ENCODE measurements around the gene PROCA1. TPM values are rescaled to one million over a fixed set of nuclear protein-coding genes. Genes with fewer than 3 reads are reported as not detected.

PROCA1 gene
- total and polyA plus RNA-seq, 2 of the 13 experiments (the other 11 are each of a cell fraction or from before 2014, with no cell fraction given), result 0.73 to 1.5 TPM

DNA sequence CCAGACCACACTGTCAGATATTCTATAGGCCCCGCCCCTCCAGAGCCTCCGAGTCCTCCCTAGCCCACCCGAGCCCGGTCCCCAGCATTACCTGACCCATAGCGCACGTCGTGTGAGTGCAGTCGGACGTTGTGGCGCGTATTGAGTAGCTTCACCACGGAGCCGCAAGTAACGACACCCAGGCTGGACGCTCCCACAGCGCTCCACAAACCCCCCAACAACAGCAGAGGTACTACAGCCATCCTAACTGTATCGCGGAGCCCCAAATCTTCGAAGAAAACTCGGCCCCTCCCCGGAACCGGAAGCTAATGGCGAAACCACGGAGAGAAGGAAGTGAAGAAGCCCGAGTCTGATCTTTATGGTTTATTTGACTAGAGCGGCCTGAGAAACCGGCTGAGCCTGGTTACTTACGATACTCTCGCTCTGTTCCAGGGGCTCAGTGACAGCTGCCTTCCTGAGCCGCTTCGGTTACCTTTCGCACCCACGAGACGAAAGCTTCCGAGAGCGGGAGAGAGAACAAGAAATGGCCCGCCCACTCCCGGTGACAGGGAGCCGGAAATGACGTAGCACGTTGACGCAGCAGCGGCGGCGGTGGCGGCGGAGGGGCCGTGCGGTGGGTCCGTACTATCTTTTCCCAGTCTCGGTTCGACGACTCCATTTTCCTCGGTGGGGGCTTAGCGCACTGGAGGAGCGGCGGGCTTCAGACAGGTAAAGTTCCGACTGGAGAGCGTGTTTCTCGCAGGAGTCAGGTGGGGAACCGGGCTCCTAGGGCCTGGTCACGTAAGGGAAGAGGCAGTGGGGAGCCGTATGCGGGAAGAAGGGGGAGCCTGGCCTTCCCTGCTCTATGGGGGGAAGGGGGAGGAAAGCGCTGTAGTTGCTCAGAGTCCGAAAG lies 49.8 kb downstream of the PROCA1 start, which contains the start of the genes SDF2 and SUPT6H (continued):
- TF ChIP-seq, protein P1, sequence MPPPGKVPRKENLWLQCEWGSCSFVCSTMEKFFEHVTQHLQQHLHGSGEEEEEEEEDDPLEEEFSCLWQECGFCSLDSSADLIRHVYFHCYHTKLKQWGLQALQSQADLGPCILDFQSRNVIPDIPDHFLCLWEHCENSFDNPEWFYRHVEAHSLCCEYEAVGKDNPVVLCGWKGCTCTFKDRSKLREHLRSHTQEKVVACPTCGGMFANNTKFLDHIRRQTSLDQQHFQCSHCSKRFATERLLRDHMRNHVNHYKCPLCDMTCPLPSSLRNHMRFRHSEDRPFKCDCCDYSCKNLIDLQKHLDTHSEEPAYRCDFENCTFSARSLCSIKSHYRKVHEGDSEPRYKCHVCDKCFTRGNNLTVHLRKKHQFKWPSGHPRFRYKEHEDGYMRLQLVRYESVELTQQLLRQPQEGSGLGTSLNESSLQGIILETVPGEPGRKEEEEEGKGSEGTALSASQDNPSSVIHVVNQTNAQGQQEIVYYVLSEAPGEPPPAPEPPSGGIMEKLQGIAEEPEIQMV (CRISPR knock-in tag; IDR thresholded peaks at IDR 0.05; ENCODE audit: low read depth), result peak; percentile 79; the same call in 1 of the 2 replicates
- TF ChIP-seq MAFK (conservative IDR thresholded peaks at IDR 0.05 in 1 of 2, IDR thresholded peaks at IDR 0.05 in 1 of 2; ENCODE audit: low read length in 2 of 2), result no peak
- peak; percentile 80 for TF ChIP-seq POLR2AphosphoS5 (IDR thresholded peaks at IDR 0.05; ENCODE audit: low read depth, low read length)
- 0 out of 2 replicates have a peak, but pooled peaks have one; percentile 22 for TF ChIP-seq HNRNPL (IDR thresholded peaks at IDR 0.05; ENCODE audit: low read depth, low read length)
- no peak for TF ChIP-seq TCF12 (IDR thresholded peaks at IDR 0.05)
- TF ChIP-seq TCF12 (CRISPR knock-in tag; IDR thresholded peaks at IDR 0.05), result no peak
- TF ChIP-seq, protein P2, sequence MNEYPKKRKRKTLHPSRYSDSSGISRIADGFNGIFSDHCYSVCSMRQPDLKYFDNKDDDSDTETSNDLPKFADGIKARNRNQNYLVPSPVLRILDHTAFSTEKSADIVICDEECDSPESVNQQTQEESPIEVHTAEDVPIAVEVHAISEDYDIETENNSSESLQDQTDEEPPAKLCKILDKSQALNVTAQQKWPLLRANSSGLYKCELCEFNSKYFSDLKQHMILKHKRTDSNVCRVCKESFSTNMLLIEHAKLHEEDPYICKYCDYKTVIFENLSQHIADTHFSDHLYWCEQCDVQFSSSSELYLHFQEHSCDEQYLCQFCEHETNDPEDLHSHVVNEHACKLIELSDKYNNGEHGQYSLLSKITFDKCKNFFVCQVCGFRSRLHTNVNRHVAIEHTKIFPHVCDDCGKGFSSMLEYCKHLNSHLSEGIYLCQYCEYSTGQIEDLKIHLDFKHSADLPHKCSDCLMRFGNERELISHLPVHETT (CRISPR knock-in tag; conservative IDR thresholded peaks at IDR 0.05), result peak; percentile 49; the same call in 1 of the 2 replicates
- TF ChIP-seq ZMYM4 (CRISPR knock-in tag; IDR thresholded peaks at IDR 0.05), result peak; percentile 52; the same call in 1 of the 2 replicates
- TF ChIP-seq MTF1 (CRISPR knock-in tag; IDR thresholded peaks at IDR 0.05), result no peak
- TF ChIP-seq SP1 (IDR thresholded peaks at IDR 0.05), result no peak
- TF ChIP-seq SP1 (CRISPR knock-in tag; IDR thresholded peaks at IDR 0.05), result peak; percentile 73
- TF ChIP-seq ZFAT (CRISPR knock-in tag; conservative IDR thresholded peaks at IDR 0.05), result no peak
- TF ChIP-seq, protein P3, sequence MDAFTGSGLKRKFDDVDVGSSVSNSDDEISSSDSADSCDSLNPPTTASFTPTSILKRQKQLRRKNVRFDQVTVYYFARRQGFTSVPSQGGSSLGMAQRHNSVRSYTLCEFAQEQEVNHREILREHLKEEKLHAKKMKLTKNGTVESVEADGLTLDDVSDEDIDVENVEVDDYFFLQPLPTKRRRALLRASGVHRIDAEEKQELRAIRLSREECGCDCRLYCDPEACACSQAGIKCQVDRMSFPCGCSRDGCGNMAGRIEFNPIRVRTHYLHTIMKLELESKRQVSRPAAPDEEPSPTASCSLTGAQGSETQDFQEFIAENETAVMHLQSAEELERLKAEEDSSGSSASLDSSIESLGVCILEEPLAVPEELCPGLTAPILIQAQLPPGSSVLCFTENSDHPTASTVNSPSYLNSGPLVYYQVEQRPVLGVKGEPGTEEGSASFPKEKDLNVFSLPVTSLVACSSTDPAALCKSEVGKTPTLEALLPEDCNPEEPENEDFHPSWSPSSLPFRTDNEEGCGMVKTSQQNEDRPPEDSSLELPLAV (CRISPR knock-in tag; conservative IDR thresholded peaks at IDR 0.05; ENCODE audit: low read depth), result no peak
- TF ChIP-seq CBX1 (IDR thresholded peaks at IDR 0.05; ENCODE audit: low read depth), result no peak
- TF ChIP-seq PCBP2 (optimal IDR thresholded peaks at IDR 0.05; ENCODE audit: low read depth, low read length, poor library complexity, severe bottlenecking), result no peak
- TF ChIP-seq TGIF2 (CRISPR knock-in tag; IDR thresholded peaks at IDR 0.05), result peak; percentile 85
- TF ChIP-seq NFKBIZ (CRISPR knock-in tag; IDR thresholded peaks at IDR 0.05), result no peak
- TF ChIP-seq, protein P4, sequence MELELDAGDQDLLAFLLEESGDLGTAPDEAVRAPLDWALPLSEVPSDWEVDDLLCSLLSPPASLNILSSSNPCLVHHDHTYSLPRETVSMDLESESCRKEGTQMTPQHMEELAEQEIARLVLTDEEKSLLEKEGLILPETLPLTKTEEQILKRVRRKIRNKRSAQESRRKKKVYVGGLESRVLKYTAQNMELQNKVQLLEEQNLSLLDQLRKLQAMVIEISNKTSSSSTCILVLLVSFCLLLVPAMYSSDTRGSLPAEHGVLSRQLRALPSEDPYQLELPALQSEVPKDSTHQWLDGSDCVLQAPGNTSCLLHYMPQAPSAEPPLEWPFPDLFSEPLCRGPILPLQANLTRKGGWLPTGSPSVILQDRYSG (CRISPR knock-in tag; IDR thresholded peaks at IDR 0.05), result no peak
- 0 out of 2 replicates have a peak, but pooled peaks have one; percentile 70 for TF ChIP-seq ZNF878 (CRISPR knock-in tag; IDR thresholded peaks at IDR 0.05)
- TF ChIP-seq SP2 (CRISPR knock-in tag; IDR thresholded peaks at IDR 0.05), result peak; percentile 79; the same call in 1 of the 2 replicates
- TF ChIP-seq KDM2A (CRISPR knock-in tag; IDR thresholded peaks at IDR 0.05; ENCODE audit: borderline replicate concordance, low read depth), result peak; percentile 71; the same call in 1 of the 2 replicates
- TF ChIP-seq ZNF572 (CRISPR knock-in tag; IDR thresholded peaks at IDR 0.05), result 0 out of 2 replicates have a peak, but pooled peaks have one; percentile 40
- no peak for TF ChIP-seq KAT2B (IDR thresholded peaks at IDR 0.05; ENCODE audit: borderline replicate concordance, low read depth, low read length)

All from HepG2 (cell line).